Skin of body (tissue), 2 donors: Measurements from ENCODE around the gene PLCB1. TPM values are rescaled to one million over a fixed set of nuclear protein-coding genes. Genes with fewer than 3 reads are reported as not detected.

ENCODE experiments used
- DNase-seq: peaks from one replicate; lab custom pipeline; 2025; lab: John Stamatoyannopoulos, UW
- total RNA-seq: library from RNA; depleted of rRNA; stranded (reverse); fragments of >200 nt; gene quantifications from one replicate; pipeline ENCODE4 v1.2.3, GENCODE V29; 2014

Gene PLCB1
- total RNA-seq, 1 donor from 2014 or later: 23.8 TPM

GRCh38 chr20:8129211-8129976 lies 2.7 kb upstream of the PLCB1 start:
- DNase-seq: no peak

GRCh38 chr20:8130840-8131526 lies 1.1 kb upstream of the PLCB1 start:
- DNase-seq: no peak

GRCh38 chr20:8132484-8133309 lies 631 bp downstream of the PLCB1 start:
- no peak for DNase-seq

- DNase-seq: no peak
Observed at GRCh38 chr20:8133310-8133768, 1.3 kb downstream of the PLCB1 start.

- no peak for DNase-seq
Observed at GRCh38 chr20:8133851-8134451, 1.9 kb downstream of the PLCB1 start.

- no peak for DNase-seq
Observed at GRCh38 chr20:8139899-8140298, 7.8 kb downstream of the PLCB1 start.

- no peak for DNase-seq
Observed at GRCh38 chr20:8143474-8143873, 11.4 kb downstream of the PLCB1 start.

GRCh38 chr20:8144282-8145245 lies 12.5 kb downstream of the PLCB1 start:
- no peak for DNase-seq

- no peak for DNase-seq
Observed at GRCh38 chr20:8145246-8146168, 13.4 kb downstream of the PLCB1 start.

GRCh38 chr20:8147476-8147875 lies 15.4 kb downstream of the PLCB1 start:
- DNase-seq: no peak

GRCh38 chr20:8148501-8148900 lies 16.4 kb downstream of the PLCB1 start:
- no peak for DNase-seq

GRCh38 chr20:8150591-8150990 lies 18.5 kb downstream of the PLCB1 start:
- DNase-seq: peak; percentile 22

GRCh38 chr20:8151372-8151771 lies 19.3 kb downstream of the PLCB1 start:
- DNase-seq: no peak

- peak; percentile 25 for DNase-seq
Observed at GRCh38 chr20:8152183-8152582, 20.1 kb downstream of the PLCB1 start.

- no peak for DNase-seq
Observed at GRCh38 chr20:8152847-8153246, 20.8 kb downstream of the PLCB1 start.

GRCh38 chr20:8153281-8153908 lies 21.3 kb downstream of the PLCB1 start:
- DNase-seq: no peak

- no peak for DNase-seq
Observed at GRCh38 chr20:8154638-8155037, 22.6 kb downstream of the PLCB1 start.

- no peak for DNase-seq
Observed at GRCh38 chr20:8155229-8155628, 23.2 kb downstream of the PLCB1 start.

- no peak for DNase-seq
Observed at GRCh38 chr20:8155812-8156211, 23.7 kb downstream of the PLCB1 start.
